ENCODE measurements around the gene KIF15.
"Not testable (repeated sequence)": the region's sequence is repeated elsewhere in the genome, so short reads cannot be mapped to it uniquely, and the experiment has no call there.

KIF15 gene

GRCh38 chr3:44802011-44802410, 40.4 kb downstream of the KIF15 start:
- TF ChIP-seq FOXP2 (optimal IDR thresholded peaks at IDR 0.05; ENCODE audit: control extremely low read depth, extremely low read length, insufficient read depth) (no peak), POLR2AphosphoS5 (IDR thresholded peaks at IDR 0.05; ENCODE audit: borderline replicate concordance, low read depth, low read length) (no peak), EZH2 (IDR thresholded peaks at IDR 0.05) (no peak)
- Histone ChIP-seq H3K9me3 (ENCODE audit: low read depth, low read length) (no peaks in the 10 kb centered on the region), H3K9ac (ENCODE audit: insufficient read length) (no peak overlapping the region), H3K27ac (no peak overlapping the region), H3K4me3 (no peak overlapping the region), H3K36me3 (ENCODE audit: insufficient read depth, low read length) (peaks cover 36% of the 10 kb centered on the region)
- DNase-seq (ENCODE audit: low read depth, low spot score): no peak

- Histone ChIP-seq H3K9me3 (ENCODE audit: low read depth, low read length) (no peaks in the 10 kb centered on the region), H3K4me3 (no peak overlapping the region), H3K36me3 (ENCODE audit: insufficient read depth, low read length) (peaks cover 28% of the 10 kb centered on the region), H3K27ac (no peak overlapping the region), H3K9ac (ENCODE audit: insufficient read length) (no peak overlapping the region)
- DNase-seq (ENCODE audit: low read depth, low spot score): no peak
- no peak for TF ChIP-seq FOXP2 (optimal IDR thresholded peaks at IDR 0.05; ENCODE audit: control extremely low read depth, extremely low read length, insufficient read depth)
- TF ChIP-seq POLR2AphosphoS5 (IDR thresholded peaks at IDR 0.05; ENCODE audit: borderline replicate concordance, low read depth, low read length): no peak
- TF ChIP-seq EZH2 (IDR thresholded peaks at IDR 0.05): no peak
These were observed 41.7 kb downstream of the KIF15 start for GRCh38 chr3:44803298-44803697.

GRCh38 chr3:44805960-44806359, 44.4 kb downstream of the KIF15 start:
- Histone ChIP-seq H3K36me3 (ENCODE audit: insufficient read depth, low read length) (peaks cover 20% of the 10 kb centered on the region), H3K9me3 (ENCODE audit: low read depth, low read length) (no peaks in the 10 kb centered on the region), H3K4me3 (no peak overlapping the region), H3K27ac (no peak overlapping the region), H3K9ac (ENCODE audit: insufficient read length) (no peak overlapping the region)
- TF ChIP-seq FOXP2 (optimal IDR thresholded peaks at IDR 0.05; ENCODE audit: control extremely low read depth, extremely low read length, insufficient read depth) (no peak), POLR2AphosphoS5 (IDR thresholded peaks at IDR 0.05; ENCODE audit: borderline replicate concordance, low read depth, low read length) (no peak), EZH2 (IDR thresholded peaks at IDR 0.05) (no peak)
- no peak for DNase-seq (ENCODE audit: low read depth, low spot score)

DNA sequence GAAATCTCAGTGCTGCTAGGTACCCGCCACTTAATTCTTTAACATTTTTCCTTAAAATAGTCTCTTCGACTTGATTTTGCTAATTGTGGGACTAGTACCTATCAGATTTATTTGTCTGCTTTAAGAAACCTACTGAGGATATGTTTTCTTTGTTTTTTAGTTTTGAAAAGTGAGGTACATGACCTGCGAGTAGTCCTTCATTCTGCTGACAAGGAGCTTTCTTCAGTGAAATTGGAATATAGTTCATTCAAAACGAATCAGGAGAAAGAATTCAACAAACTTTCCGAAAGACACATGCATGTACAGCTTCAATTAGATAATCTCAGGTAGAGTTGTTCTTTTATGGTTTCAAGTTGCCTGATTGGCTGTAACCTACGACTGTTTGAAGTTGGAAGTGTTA, 53.2 kb downstream of the KIF15 start:
- no peak overlapping the region for H3K27ac ChIP-seq
- peaks cover 22% of the 10 kb centered on the region for H3K36me3 ChIP-seq (ENCODE audit: insufficient read depth, low read length)
- no peak for TF ChIP-seq EZH2 (IDR thresholded peaks at IDR 0.05)
- no peak for TF ChIP-seq POLR2AphosphoS5 (IDR thresholded peaks at IDR 0.05; ENCODE audit: borderline replicate concordance, low read depth, low read length)
- no peak for TF ChIP-seq FOXP2 (optimal IDR thresholded peaks at IDR 0.05; ENCODE audit: control extremely low read depth, extremely low read length, insufficient read depth)

DNA sequence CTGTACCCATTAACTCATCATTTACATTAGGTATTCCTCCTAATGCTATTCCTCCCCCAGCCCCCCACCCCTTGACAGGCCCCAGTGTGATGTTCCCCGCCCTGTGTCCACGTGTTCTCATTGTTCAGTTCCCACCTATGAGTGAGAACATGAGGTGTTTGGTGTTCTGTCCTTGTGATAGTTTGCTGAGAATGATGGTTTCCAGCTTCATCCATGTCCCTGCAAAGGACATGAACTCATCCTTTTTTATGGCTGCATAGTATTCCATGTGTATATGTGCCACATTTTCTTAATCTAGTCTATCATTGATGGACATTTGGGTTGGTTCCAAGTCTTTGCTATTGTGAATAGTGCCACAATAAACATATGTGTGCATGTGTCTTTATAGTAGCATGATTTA, 54.7 kb downstream of the KIF15 start:
- not testable (repeated sequence) for H3K4me3 ChIP-seq; H3K9ac ChIP-seq (ENCODE audit: insufficient read length); H3K27ac ChIP-seq; H3K9me3 ChIP-seq (ENCODE audit: low read depth, low read length); DNase-seq (ENCODE audit: low read depth, low spot score)
- H3K36me3 ChIP-seq (ENCODE audit: insufficient read depth, low read length): peaks cover 22% of the 10 kb centered on the region

More for the DNA sequence above, 53.2 kb downstream of the KIF15 start:
- no peak for DNase-seq (ENCODE audit: low read depth, low spot score)
- Histone ChIP-seq H3K9me3 (ENCODE audit: low read depth, low read length) (no peaks in the 10 kb centered on the region), H3K4me3 (no peak overlapping the region), H3K9ac (ENCODE audit: insufficient read length) (no peak overlapping the region)

- not testable (repeated sequence) for H3K4me3 ChIP-seq; H3K36me3 ChIP-seq (ENCODE audit: insufficient read depth, low read length); H3K9ac ChIP-seq (ENCODE audit: insufficient read length); H3K9me3 ChIP-seq (ENCODE audit: low read depth, low read length); H3K27ac ChIP-seq; DNase-seq (ENCODE audit: low read depth, low spot score)
These were observed 59.6 kb downstream of the KIF15 start for GRCh38 chr3:44821206-44821605.

- no peak for DNase-seq (ENCODE audit: low read depth, low spot score)
- Histone ChIP-seq H3K36me3 (ENCODE audit: insufficient read depth, low read length) (peaks cover 15% of the 10 kb centered on the region), H3K9ac (ENCODE audit: insufficient read length) (no peak overlapping the region), H3K4me3 (no peak overlapping the region), H3K9me3 (ENCODE audit: low read depth, low read length) (no peaks in the 10 kb centered on the region), H3K27ac (no peak overlapping the region)
- TF ChIP-seq FOXP2 (optimal IDR thresholded peaks at IDR 0.05; ENCODE audit: control extremely low read depth, extremely low read length, insufficient read depth) (no peak), EZH2 (IDR thresholded peaks at IDR 0.05) (no peak), POLR2AphosphoS5 (IDR thresholded peaks at IDR 0.05; ENCODE audit: borderline replicate concordance, low read depth, low read length) (no peak)
These were observed 63.8 kb downstream of the KIF15 start for GRCh38 chr3:44825264-44825925.

DNA sequence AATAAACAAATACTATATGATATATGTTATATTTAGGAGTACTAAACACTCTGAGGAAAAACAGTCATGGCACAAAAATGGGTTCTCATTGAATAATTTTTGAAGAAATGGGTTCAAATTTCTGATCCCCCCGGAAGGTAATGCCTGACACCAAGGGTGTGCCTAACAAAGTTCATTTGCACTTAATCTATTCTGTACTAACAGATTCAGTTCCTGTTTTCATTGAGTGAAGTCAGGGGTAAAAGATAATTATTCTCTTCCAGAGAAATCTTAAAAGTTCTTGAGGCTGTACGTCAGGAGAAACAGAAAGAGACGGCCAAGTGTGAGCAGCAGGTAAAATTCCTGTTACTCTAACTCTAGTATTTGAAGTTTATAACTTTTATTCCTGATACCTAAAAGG, 65.6 kb downstream of the KIF15 start:
- peaks cover 22% of the 10 kb centered on the region for H3K36me3 ChIP-seq (ENCODE audit: insufficient read depth, low read length)
- no peak overlapping the region for H3K27ac ChIP-seq
- H3K4me3 ChIP-seq: no peak overlapping the region
- H3K9ac ChIP-seq (ENCODE audit: insufficient read length): no peak overlapping the region
- no peak for DNase-seq (ENCODE audit: low read depth, low spot score)
- TF ChIP-seq EZH2 (IDR thresholded peaks at IDR 0.05): no peak
- no peak for TF ChIP-seq FOXP2 (optimal IDR thresholded peaks at IDR 0.05; ENCODE audit: control extremely low read depth, extremely low read length, insufficient read depth)
- TF ChIP-seq POLR2AphosphoS5 (IDR thresholded peaks at IDR 0.05; ENCODE audit: borderline replicate concordance, low read depth, low read length): no peak
- no peaks in the 10 kb centered on the region for H3K9me3 ChIP-seq (ENCODE audit: low read depth, low read length)

GRCh38 chr3:44831232-44831631, 69.6 kb downstream of the KIF15 start:
- H3K27ac ChIP-seq: no peak overlapping the region
- no peak overlapping the region for H3K9ac ChIP-seq (ENCODE audit: insufficient read length)
- no peak for DNase-seq (ENCODE audit: low read depth, low spot score)
- no peak overlapping the region for H3K4me3 ChIP-seq
- peaks cover 22% of the 10 kb centered on the region for H3K36me3 ChIP-seq (ENCODE audit: insufficient read depth, low read length)
- no peak for TF ChIP-seq EZH2 (IDR thresholded peaks at IDR 0.05)
- no peaks in the 10 kb centered on the region for H3K9me3 ChIP-seq (ENCODE audit: low read depth, low read length)

Measured in SK-N-MC (cell line).